ENCODE measurements around the gene CCDC87.
A peak's percentile ranks its signal among the peaks of the same experiment; 100 is the strongest.
"Not testable (repeated sequence)": the region's sequence is repeated elsewhere in the genome, so short reads cannot be mapped to it uniquely, and the experiment has no call there.

CCDC87 gene

DNA sequence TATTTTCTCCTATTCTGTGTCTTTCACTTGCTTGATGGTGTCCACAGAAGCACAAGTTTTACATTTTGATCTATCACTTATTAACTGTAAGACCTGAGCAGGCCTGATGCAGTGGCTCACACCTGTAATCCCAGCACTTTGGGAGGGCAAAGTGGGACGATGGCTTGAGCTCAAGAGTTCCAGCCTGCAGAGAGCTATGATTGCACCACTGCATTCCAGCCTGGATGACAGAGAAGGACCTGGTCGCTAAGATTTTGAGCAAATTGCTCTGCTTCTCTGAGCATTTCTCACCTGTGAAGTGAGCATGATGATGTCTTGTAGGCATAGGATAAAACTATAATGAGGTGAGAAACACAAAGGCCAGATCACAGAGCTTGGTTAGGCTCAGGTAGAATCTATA lies 6.7 kb downstream of the CCDC87 start:
- no peak overlapping the region for H3K4me3 ChIP-seq (ENCODE audit: low read depth, low read length)
- no peak for DNase-seq (ENCODE audit: low read depth)

DNA sequence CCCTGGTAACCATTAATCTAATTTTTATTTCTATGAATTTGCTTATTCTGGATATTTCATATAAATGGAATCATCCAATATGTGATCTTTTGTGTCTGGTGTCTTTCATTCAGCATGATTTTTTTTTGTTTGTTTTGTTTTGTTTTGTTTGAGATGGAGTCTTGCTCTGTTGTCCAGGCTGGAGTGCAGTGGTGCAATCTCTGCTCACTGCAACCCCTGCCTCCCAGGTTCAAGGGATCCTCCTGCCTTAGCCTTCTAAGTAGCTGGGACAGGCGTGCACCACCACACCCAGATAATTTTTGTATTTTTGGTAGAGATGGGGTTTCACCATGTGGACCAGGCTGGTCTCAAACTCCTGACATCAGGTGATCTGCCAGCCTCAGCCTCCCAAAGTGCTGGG lies 7.4 kb downstream of the CCDC87 start:
- not testable (repeated sequence) for DNase-seq (ENCODE audit: low read depth); H3K4me3 ChIP-seq (ENCODE audit: low read depth, low read length)

- not testable (repeated sequence) for DNase-seq (ENCODE audit: low read depth); H3K4me3 ChIP-seq (ENCODE audit: low read depth, low read length)
Measured at GRCh38 chr11:66582565-66583147, 10.2 kb downstream of the CCDC87 start.

- no peak overlapping the region for H3K4me3 ChIP-seq (ENCODE audit: low read depth, low read length)
- DNase-seq (ENCODE audit: low read depth), result no peak
Measured at GRCh38 chr11:66581261-66581660, 11.6 kb downstream of the CCDC87 start.

- H3K4me3 ChIP-seq (ENCODE audit: low read depth, low read length), result no peak overlapping the region
- DNase-seq (ENCODE audit: low read depth), result peak; percentile 75
Measured at GRCh38 chr11:66580803-66581202, 12.1 kb downstream of the CCDC87 start.

GRCh38 chr11:66579017-66579606 lies 13.8 kb downstream of the CCDC87 start:
- peak; percentile 49 for DNase-seq (ENCODE audit: low read depth)
- no peak overlapping the region for H3K4me3 ChIP-seq (ENCODE audit: low read depth, low read length)

DNA sequence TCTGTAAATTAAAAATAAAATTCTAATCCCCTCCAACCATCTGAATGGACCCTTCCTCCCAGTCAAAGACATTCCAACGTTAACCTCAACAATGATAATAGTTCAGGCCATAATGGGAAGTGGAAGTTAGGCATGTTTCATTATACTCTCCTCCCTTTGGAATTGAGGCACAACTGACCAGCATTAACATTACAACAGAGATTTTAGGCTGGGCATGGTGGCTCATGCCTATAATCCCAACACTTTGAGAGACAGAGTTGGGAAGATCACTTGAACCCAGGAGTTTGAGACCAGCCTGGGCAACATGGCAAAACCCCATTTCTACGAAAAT lies 22.0 kb downstream of the CCDC87 start:
- no peak for DNase-seq (ENCODE audit: low read depth)
- H3K4me3 ChIP-seq (ENCODE audit: low read depth, low read length), result no peak overlapping the region

DNA sequence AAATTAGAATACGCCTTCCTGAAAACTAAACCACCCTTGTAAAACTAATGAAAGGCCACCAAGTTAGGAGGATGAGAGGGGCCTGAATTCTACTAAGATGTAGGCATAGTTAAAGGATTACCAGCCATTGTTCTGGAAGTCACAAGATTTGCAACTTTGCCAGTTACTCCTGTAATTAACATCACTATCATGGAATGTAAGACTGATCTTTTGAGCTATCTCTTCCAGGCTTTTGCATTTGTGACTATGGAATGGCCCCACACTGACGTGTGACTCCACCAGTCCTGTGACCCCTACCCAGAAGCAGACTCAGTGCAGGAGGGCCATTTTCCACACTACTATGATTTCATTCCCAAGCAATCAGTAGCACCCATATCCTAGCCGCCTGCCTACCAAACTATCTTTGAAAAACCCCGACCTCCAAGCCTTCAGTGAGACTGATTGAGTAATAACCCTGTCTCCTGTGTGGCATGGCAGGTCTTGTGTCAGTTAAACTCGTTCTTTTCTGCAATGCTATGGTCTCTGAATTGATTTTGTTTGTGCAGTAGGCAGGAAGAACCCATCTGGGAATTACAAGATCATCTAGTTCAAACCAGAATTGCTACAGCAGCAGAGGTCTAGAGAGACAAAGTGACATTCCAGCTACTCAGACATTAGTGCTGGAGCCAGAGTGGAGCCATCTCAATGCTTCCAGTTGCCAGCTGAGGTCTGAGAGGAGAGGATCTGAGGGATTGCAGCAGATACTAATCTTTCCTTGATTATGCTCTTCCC lies 22.6 kb downstream of the CCDC87 start:
- DNase-seq (ENCODE audit: low read depth), result no peak
- no peak overlapping the region for H3K4me3 ChIP-seq (ENCODE audit: low read depth, low read length)

DNA sequence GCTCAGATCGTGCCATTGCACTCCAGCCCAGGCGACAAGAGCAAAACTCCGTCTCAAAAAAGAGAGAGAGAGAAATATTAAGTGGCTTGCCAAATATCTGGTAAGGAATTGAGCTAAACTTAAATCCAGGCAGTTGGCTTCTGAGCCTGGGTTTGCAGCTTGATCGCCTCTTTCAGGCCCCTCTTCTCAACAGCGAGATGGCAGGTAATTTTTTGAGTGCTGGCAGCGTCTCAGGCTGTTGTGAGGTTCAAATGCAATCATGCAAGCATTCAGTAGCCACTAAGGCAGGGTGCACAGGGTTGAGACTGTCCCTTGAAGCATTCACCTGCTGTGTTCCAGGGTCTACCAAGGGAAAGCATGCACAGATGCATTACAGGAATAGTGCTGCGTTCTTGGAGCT lies 23.8 kb downstream of the CCDC87 start:
- no peak for DNase-seq (ENCODE audit: low read depth)
- H3K4me3 ChIP-seq (ENCODE audit: low read depth, low read length), result no peak overlapping the region

- H3K4me3 ChIP-seq (ENCODE audit: low read depth, low read length), result peak within 1 kb of the TSS; percentile 52
- DNase-seq (ENCODE audit: low read depth), result no peak
Measured at GRCh38 chr11:66568124-66568916, 24.5 kb downstream of the CCDC87 start, which contains the start of gene CTSF. TSS of gene CTSF (minus strand) at chr11:66568606. CDS start at chr11:66568486, 120 bp downstream.

DNA sequence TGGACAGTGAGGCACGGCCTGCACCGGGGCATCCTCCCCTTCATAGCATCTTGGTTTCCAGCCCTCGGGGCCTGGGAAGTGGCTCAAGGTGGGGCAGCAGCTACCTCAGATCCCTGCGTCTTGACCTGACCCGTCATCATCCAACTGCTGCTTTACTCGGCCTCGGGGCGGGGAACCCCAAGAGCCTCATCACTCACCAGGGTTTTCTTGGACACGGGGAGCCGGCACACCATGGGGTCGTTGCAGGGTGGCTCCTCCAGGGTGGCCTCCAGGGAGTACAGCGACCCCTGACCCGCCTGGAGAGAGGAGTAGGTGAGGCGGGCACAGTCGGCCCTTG lies 25.1 kb downstream of the CCDC87 start:
- H3K4me3 ChIP-seq (ENCODE audit: low read depth, low read length), result peak overlapping the region; percentile 52
- DNase-seq (ENCODE audit: low read depth), result no peak

GRCh38 chr11:66566221-66566620 lies 26.6 kb downstream of the CCDC87 start:
- no peak overlapping the region for H3K4me3 ChIP-seq (ENCODE audit: low read depth, low read length)
- DNase-seq (ENCODE audit: low read depth), result no peak

- no peak overlapping the region for H3K4me3 ChIP-seq (ENCODE audit: low read depth, low read length)
- no peak for DNase-seq (ENCODE audit: low read depth)
Measured at GRCh38 chr11:66564984-66565383, 27.9 kb downstream of the CCDC87 start.

GRCh38 chr11:66564538-66564937 lies 28.3 kb downstream of the CCDC87 start:
- H3K4me3 ChIP-seq (ENCODE audit: low read depth, low read length), result no peak overlapping the region
- no peak for DNase-seq (ENCODE audit: low read depth)

DNA sequence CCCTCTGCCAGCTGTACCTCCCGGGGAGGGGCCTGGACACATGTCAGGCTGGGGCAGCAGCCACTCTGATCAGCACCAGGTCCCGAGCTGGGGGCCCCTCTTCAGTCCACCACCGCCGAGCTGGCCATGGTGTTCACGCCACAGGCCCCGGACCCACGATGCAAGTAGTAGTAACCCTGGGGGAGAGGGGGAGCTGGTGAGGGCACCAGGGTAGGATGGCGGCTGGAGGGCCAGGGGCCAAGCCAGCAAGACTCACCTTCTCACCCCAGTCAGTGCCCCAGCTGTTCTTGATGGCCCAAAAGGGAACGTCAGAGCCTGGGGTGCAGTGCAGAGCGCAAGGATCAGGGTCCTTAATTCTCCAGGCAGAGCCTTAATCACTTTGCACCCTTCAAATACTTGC lies 29.0 kb downstream of the CCDC87 start:
- no peak overlapping the region for H3K4me3 ChIP-seq (ENCODE audit: low read depth, low read length)
- DNase-seq (ENCODE audit: low read depth), result no peak

DNA sequence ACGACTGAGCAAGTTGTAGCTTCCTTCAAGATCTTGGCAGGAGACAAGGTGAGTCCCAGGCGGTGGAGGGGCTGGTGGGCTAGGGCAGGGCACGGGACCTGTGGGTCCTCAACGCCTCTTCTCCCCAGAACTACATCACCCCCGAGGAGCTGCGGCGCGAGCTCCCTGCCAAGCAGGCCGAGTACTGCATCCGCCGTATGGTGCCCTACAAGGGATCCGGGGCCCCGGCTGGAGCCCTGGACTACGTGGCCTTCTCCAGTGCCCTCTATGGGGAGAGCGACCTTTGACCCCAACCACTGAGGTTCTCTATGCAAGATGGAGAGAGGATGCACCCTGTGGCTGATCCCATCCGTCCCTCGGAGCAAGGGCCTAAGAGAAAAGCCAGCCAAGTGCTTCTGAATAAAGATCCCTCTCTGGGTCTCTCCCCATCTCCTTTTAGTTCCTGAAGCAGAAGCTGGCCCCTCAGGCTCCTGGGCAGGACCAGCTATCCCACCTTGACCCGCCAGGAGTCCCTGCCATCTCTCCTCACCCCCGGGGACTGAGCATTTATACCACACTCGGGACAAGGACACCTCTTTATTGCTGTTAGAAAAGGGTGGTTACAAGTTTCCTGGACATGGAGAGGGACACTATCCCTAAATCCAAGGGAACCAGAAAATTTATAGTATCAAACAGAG lies 29.8 kb downstream of the CCDC87 start:
- H3K4me3 ChIP-seq (ENCODE audit: low read depth, low read length), result no peak overlapping the region
- no peak for DNase-seq (ENCODE audit: low read depth)

DNA sequence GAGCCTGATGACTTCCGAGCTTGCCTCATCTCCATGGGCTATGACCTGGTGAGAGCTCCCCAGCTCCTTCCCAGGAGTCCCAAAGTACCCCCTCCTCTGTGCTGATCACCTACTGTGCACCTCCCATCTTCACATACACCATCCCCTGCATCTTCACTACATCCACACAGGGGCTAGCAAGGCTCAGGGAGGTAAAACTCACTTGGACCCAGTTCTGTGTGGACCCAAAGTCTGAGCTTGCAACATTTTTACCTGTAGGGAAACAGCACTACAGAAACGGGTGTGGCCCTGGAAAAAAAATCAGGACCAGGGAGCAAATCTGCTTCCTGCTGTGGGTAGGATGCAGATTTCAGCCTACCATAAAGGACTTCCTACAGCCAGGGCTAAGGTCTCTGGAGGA lies 30.6 kb downstream of the CCDC87 start:
- no peak overlapping the region for H3K4me3 ChIP-seq (ENCODE audit: low read depth, low read length)
- no peak for DNase-seq (ENCODE audit: low read depth)

DNA sequence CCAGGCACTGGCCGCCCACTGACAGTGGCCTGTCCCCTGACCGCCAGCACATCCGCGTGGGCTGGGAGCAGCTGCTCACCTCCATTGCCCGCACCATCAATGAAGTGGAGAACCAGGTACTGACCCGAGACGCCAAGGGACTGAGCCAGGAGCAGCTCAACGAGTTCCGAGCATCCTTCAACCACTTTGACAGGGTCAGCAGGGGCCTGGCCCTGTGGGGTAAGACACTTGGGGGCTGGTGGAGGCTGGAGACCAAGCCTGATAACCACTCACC lies 31.0 kb downstream of the CCDC87 start:
- no peak for DNase-seq (ENCODE audit: low read depth)

DNA sequence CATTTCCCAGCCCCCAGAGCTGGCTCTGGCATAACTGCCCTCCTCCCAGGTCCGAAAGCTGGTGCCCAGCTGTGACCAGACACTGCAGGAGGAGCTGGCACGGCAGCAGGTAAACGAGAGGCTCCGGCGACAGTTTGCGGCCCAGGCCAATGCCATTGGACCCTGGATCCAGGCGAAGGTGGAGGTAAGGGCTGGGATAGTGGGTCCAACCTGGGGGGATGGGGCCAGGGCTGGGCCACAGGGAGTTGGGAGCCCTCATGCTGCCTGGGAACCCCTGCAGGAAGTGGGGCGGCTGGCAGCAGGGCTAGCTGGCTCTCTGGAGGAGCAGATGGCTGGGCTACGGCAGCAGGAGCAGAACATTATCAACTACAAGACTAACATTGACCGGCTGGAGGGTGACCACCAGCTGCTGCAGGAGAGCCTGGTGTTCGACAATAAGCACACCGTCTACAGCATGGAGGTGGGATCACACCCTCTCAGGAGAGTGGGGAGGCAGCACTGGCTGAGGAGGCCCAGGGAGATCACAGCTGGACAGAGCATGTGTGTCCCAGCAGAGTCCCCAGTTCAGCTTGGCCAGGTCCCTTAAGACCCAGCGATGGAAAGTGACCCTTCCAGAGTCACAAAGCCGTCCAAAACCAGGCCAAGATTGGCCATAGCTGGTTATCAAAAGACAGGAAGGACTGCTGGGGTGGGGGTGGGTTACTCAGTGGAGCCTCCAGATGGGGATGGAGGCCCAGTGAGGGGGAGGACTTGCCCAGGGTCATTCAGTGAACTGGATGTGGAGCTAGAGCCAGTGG lies 31.5 kb downstream of the CCDC87 start:
- no peak for DNase-seq (ENCODE audit: low read depth)
- no peak overlapping the region for H3K4me3 ChIP-seq (ENCODE audit: low read depth, low read length)

More for the DNA sequence above, 31.0 kb downstream of the CCDC87 start:
- no peak overlapping the region for H3K4me3 ChIP-seq (ENCODE audit: low read depth, low read length)

All from skeletal muscle cell (primary cell).